ENCODE data around the gene VGLL4.
"Not testable (repeated sequence)": the region's sequence is repeated elsewhere in the genome, so short reads cannot be mapped to it uniquely, and the experiment has no call there.

VGLL4 gene

GRCh38 chr3:11582191-11582968, 61.3 kb downstream of the VGLL4 start:
- DNase-seq: peak; percentile 7 to 20

GRCh38 chr3:11581237-11582190, 62.2 kb downstream of the VGLL4 start:
- no peak for DNase-seq

GRCh38 chr3:11580645-11581044, 63.1 kb downstream of the VGLL4 start:
- DNase-seq: no peak

GRCh38 chr3:11578169-11578568, 65.5 kb downstream of the VGLL4 start:
- no peak for DNase-seq

- no peak for DNase-seq
Observed at GRCh38 chr3:11576453-11576852, 67.3 kb downstream of the VGLL4 start.

- DNase-seq: no peak
Observed at GRCh38 chr3:11575677-11576076, 68.0 kb downstream of the VGLL4 start.

GRCh38 chr3:11574981-11575669, 68.6 kb downstream of the VGLL4 start:
- no peak for DNase-seq

GRCh38 chr3:11572660-11573059, 71.1 kb downstream of the VGLL4 start:
- DNase-seq: not testable (repeated sequence)

- peak; percentile 61 to 66 for DNase-seq
Observed at GRCh38 chr3:11570789-11571495, 72.8 kb downstream of the VGLL4 start.

- no peak for DNase-seq
Observed at GRCh38 chr3:11570251-11570650, 73.5 kb downstream of the VGLL4 start.

GRCh38 chr3:11569156-11569741, 74.5 kb downstream of the VGLL4 start:
- DNase-seq: no peak

GRCh38 chr3:11568503-11569155, 75.1 kb downstream of the VGLL4 start:
- DNase-seq: no peak

GRCh38 chr3:11567516-11568467, 75.9 kb downstream of the VGLL4 start:
- DNase-seq: no peak

GRCh38 chr3:11566916-11567315, 76.8 kb downstream of the VGLL4 start:
- no peak for DNase-seq

- no peak for DNase-seq
Observed at GRCh38 chr3:11566478-11566877, 77.2 kb downstream of the VGLL4 start.

GRCh38 chr3:11565932-11566331, 77.8 kb downstream of the VGLL4 start:
- DNase-seq: no peak

- DNase-seq: no peak
Observed at GRCh38 chr3:11565492-11565891, 78.2 kb downstream of the VGLL4 start.

GRCh38 chr3:11565072-11565471, 78.6 kb downstream of the VGLL4 start:
- no peak for DNase-seq

GRCh38 chr3:11564577-11565001, 79.1 kb downstream of the VGLL4 start:
- no peak for DNase-seq

GRCh38 chr3:11563865-11564185, 79.9 kb downstream of the VGLL4 start:
- DNase-seq: no peak

Measured in inflammatory macrophage (primary cell).